Adrenal gland (tissue), 12 donors: ENCODE measurements around the gene CORO6. TPM values are rescaled to one million over a fixed set of nuclear protein-coding genes. Genes with fewer than 3 reads are reported as not detected.

ENCODE experiments used
- DNase-seq, 7 donors: peaks; one replicate each; pipeline ENCODE4 v3.0.0-alpha.2; 2019 to 2020
- H3K27ac ChIP-seq, 5 donors: fragments of 200-600 bp; sonication (generic) in 4 of 5; 1 replicate in 3 of 5; 2 replicates in 2 of 5; pipeline versions ENCODE4 v1.5.1 to v1.8.0; 2016 to 2020; ENCODE audit warnings: mild to moderate bottlenecking in 1 of 5
- H3K27me3 ChIP-seq: fragments of 200-600 bp; 2 replicates; pipeline ENCODE4 v1.8.0; 2021
- H3K36me3 ChIP-seq, 2 donors: fragments of 200-600 bp; replicated peaks in 1 of 2; 1 replicate in 1 of 2; 2 replicates in 1 of 2; pipeline versions ENCODE4 v1.5.1 to v1.8.0; 2018 to 2022
- H3K4me1 ChIP-seq, 2 donors: fragments of 200-600 bp; replicated peaks in 1 of 2; 1 replicate in 1 of 2; 2 replicates in 1 of 2; pipeline versions ENCODE4 v1.5.1 to v1.8.0; 2018 to 2021
- H3K4me3 ChIP-seq, 4 donors: fragments of 200-600 bp; sonication (generic) in 3 of 4; one replicate each; pipeline ENCODE4 v1.5.1; 2016 to 2018
- H3K9me3 ChIP-seq, 3 donors: fragments of 200-600 bp; sonication (generic) in 1 of 3; replicated peaks in 1 of 3; 1 replicate in 2 of 3; 2 replicates in 1 of 3; pipeline versions ENCODE4 v1.5.1 to v1.8.0; 2016 to 2021
- POLR2A ChIP-seq, 2 donors: fragments of 450-650 bp; IDR thresholded peaks; one replicate each; pipeline ENCODE4 v1.6.1; 2017; ENCODE audit warnings: antibody characterized with exemption in 2 of 2, mild to moderate bottlenecking in 2 of 2, moderate library complexity in 1 of 2
- WGBS, 4 donors: extraction: QIAGEN DNeasy Blood & Tissue Kit in 2 of 4; methylation state at CpG; one replicate each; pipeline versions ENCODE4 v1.1.5 to v1.1.7; 2013 to 2017; 5-methylcytosine and 5-hydroxymethylcytosine counted together
- intact Hi-C, 2 donors: fragments of 100-400 bp; cut with DNase I; formaldehyde crosslinking; loops; one replicate each; pipeline versions ENCODE4 v1.14.1 to v1.15.0; 2022 to 2023
- polyA plus RNA-seq, 3 donors: library from polyadenylated mRNA; stranded (reverse); fragments of 200-250 nt in 2 of 3; fragments of 350-450 nt in 1 of 3; fragmentation: Illumina TruSeq in 1 of 3; extraction: RNeasy Lipid Tissue Mini Kit (QIAGEN cat#74804) in 1 of 3; gene quantifications; one replicate each; pipeline ENCODE4 v1.2.3, GENCODE V29; 2013 to 2014
- total RNA-seq, 9 donors: library from RNA; depleted of rRNA in 4 of 9; stranded (reverse); fragments of >200 nt in 4 of 9; fragments of 120-200 nt in 1 of 9; fragmentation: NEBNext Ultra II Directional in 1 of 9; extraction: Animal tissue kit (Norgen Biotek cat#: 25700) in 1 of 9; gene quantifications; one replicate each; pipeline versions ENCODE4 v1.1.0 to v1.2.4, GENCODE V29; 2013 to 2023
- TF ChIP-seq, protein P1 (sequence below), 6 experiments: fragments of 450-650 bp in 4 of 6; fragments of 200-600 bp in 2 of 6; sonication (generic) in 1 of 6; IDR thresholded peaks; 1 replicate in 5 of 6; 2 replicates in 1 of 6; pipeline versions ENCODE4 v1.5.1 to v1.8.0; 2016 to 2021; ENCODE audit warnings: antibody characterized with exemption in 6 of 6, mild to moderate bottlenecking in 2 of 6, moderate library complexity in 1 of 6
- donor health status: healthy with polysubstance abuse.
- donor health status: Bipolar disorder and iron deficiency.
- donor health status: DM: yes; HTN: yes; CAD: no.
- donor health status: DM: no; HTN: no; CAD: no.
- donor health status: DM: no; HTN: no; CAD: no.
- donor health status: DM: yes; HTN: yes; CAD: no.

CORO6 gene
- total and polyA plus RNA-seq, 12 donors, result 0.44 to 34.0 (median 5.6) TPM

DNA sequence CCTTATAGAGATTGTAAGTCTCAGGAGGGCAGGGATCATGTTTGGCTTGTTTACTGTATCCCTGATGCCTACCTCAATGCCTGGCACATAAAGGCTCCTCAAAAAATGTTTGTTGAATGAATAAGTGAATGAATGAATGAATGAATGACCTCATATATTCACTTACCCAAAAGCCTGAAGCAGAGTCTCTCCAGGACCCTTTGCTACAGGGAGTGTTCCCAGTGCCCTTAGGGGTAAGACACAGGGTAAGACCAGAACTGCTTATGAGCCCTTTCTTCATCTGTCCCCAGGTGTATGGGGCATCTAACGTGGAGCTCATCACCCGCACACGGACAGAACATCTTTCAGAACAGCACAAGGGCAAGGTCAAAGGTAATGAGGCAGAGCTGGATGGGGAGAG is 12.3 kb downstream of the CORO6 start:
- Histone ChIP-seq H3K27ac (no peak overlapping the region), H3K4me3 (no peak overlapping the region), H3K27me3 (no peaks in the 10 kb centered on the region), H3K9me3 (no peaks in the 10 kb centered on the region), H3K36me3 (no peaks in the 10 kb centered on the region), H3K4me1 (peaks cover 11 to 23% of the 10 kb centered on the region in 2 donors)
- intact Hi-C loops, result loop anchor here in 1 of 2 donors (5.0 kb wide), 1 partner anchor 33 kb away; no protein-coding TSS in a partner anchor
- TF ChIP-seq, protein P1, sequence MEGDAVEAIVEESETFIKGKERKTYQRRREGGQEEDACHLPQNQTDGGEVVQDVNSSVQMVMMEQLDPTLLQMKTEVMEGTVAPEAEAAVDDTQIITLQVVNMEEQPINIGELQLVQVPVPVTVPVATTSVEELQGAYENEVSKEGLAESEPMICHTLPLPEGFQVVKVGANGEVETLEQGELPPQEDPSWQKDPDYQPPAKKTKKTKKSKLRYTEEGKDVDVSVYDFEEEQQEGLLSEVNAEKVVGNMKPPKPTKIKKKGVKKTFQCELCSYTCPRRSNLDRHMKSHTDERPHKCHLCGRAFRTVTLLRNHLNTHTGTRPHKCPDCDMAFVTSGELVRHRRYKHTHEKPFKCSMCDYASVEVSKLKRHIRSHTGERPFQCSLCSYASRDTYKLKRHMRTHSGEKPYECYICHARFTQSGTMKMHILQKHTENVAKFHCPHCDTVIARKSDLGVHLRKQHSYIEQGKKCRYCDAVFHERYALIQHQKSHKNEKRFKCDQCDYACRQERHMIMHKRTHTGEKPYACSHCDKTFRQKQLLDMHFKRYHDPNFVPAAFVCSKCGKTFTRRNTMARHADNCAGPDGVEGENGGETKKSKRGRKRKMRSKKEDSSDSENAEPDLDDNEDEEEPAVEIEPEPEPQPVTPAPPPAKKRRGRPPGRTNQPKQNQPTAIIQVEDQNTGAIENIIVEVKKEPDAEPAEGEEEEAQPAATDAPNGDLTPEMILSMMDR (IDR thresholded peaks at IDR 0.05), result no peak
- TF ChIP-seq POLR2A (IDR thresholded peaks at IDR 0.05), result no peak
- DNase-seq, result no peak
- WGBS, 4 donors, result 64 to 82% (median 77%) methylated on average over 3 of the region's 3 CpGs

DNA sequence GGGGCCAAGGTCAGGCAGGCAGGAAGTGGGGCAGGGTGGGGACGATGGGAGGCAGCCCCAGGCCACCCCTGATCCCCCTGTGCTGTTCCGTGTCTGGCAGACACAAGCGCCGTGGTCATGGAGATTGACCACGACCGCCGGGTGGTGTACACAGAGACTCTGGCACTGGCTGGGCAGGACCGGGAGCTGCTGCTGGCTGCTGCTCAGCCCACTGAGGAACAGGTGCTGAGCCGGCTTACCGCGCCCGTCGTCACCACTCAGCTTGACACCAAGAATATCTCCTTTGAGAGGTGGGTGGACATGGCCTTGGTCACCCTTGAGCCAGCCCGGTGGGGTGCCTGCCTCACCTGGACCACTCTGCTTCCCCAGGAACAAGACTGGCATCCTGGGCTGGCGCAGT is 13.7 kb downstream of the CORO6 start:
- intact Hi-C loops, result no loop called here
- H3K27me3 ChIP-seq, result no peaks in the 10 kb centered on the region
- H3K27ac ChIP-seq, result no peak overlapping the region
- DNase-seq, result peak in 1 of 7 donors; percentile 11
- no peaks in the 10 kb centered on the region for H3K9me3 ChIP-seq
- H3K36me3 ChIP-seq, result no peaks in the 10 kb centered on the region
- H3K4me1 ChIP-seq, result peaks cover 10 to 13% of the 10 kb centered on the region in 2 donors
- 84 to 97% (median 94%) methylated on average over 3 to 15 of the region's 15 CpGs for WGBS, 4 donors
- no peak overlapping the region for H3K4me3 ChIP-seq
- TF ChIP-seq, protein P1 (IDR thresholded peaks at IDR 0.05), result no peak
- TF ChIP-seq POLR2A (IDR thresholded peaks at IDR 0.05), result no peak

DNA sequence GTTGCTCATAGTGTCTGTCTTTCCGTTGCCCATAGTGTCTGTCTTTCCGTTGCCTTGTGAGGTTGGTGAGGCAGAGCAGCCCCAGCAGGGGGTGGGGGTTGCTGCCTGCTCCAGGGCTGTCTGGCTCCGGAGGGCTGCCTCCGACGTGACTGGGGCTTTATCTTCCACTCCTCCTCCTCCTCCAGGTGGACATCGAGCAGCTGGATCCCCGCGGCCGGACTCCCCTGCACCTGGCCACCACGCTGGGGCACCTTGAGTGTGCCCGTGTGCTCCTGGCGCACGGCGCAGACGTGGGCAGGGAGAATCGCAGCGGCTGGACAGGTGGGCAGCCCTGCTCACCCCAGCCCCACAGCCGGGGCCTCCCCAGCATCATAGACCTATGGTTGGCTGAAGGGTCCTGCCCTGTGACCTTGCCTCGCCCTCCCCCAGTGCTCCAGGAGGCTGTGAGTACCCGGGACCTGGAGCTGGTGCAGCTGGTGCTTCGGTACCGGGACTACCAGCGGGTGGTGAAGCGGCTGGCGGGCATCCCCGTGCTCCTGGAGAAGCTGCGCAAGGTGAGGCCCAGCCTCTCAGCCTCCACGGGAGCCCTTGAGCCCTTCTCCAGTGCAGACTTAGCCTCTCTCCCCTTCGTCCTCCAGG is 15.0 kb downstream of the CORO6 start:
- Histone ChIP-seq H3K9me3 (no peaks in the 10 kb centered on the region), H3K4me1 (peaks cover 0 to under 1% of the 10 kb centered on the region in 2 donors), H3K27me3 (no peaks in the 10 kb centered on the region), H3K27ac (no peak overlapping the region), H3K36me3 (no peaks in the 10 kb centered on the region), H3K4me3 (no peak overlapping the region)
- 90 to 95% (median 92%) methylated on average over 2 to 29 of the region's 29 CpGs for WGBS, 4 donors
- peak in 1 of 7 donors; percentile 10 for DNase-seq
- intact Hi-C loops, result no loop called here
- TF ChIP-seq POLR2A (IDR thresholded peaks at IDR 0.05), result no peak
- TF ChIP-seq, protein P1 (IDR thresholded peaks at IDR 0.05), result no peak

DNA sequence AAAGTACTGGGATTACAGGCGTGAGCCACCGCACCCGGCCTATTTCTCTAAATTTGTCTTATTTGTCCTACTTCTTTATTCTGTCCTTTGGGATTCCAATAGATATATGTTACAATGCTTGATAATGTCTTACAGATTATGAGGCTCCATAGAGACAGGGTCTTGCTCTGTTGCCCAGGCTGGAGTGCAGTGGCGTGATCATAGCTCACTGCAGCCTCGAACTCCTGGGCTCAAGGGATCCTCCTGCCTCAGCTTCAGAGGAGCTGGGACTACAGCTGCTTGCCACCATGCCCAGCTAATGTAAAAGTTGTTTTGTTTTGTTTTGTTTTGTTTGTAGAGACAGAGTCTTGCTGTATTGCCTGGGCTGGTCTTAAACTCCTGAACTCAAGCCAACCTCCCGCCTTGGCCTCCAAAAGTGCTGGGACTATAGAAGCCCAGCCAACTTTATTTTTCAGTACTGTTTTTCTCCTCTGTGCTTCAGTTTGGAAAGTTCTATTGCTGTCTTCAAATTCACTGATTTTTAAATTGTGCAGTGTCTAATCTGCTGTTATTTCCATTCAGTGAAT is 19.5 kb downstream of the CORO6 start:
- Histone ChIP-seq H3K36me3 (no peaks in the 10 kb centered on the region), H3K9me3 (no peaks in the 10 kb centered on the region), H3K4me3 (no peak overlapping the region), H3K27me3 (no peaks in the 10 kb centered on the region), H3K4me1 (no peaks in the 10 kb centered on the region), H3K27ac (no peak overlapping the region)
- TF ChIP-seq POLR2A (IDR thresholded peaks at IDR 0.05), result no peak
- TF ChIP-seq, protein P1 (IDR thresholded peaks at IDR 0.05), result no peak
- WGBS, 4 donors, result 92 to 96% (median 94%) methylated on average over 6 of the region's 6 CpGs
- no peak for DNase-seq
- intact Hi-C loops, result no loop called here
